IPS-11a (cell line): ENCODE results near the gene PGR.
"Not testable (repeated sequence)": the region's sequence is repeated elsewhere in the genome, so short reads cannot be mapped to it uniquely, and the experiment has no call there.

Experiments
- H3K4me3 ChIP-seq: one replicate; pipeline ENCODE4 v1.5.1; 2013; ENCODE audit warnings: low read depth, low read length, control low read depth

PGR gene

DNA sequence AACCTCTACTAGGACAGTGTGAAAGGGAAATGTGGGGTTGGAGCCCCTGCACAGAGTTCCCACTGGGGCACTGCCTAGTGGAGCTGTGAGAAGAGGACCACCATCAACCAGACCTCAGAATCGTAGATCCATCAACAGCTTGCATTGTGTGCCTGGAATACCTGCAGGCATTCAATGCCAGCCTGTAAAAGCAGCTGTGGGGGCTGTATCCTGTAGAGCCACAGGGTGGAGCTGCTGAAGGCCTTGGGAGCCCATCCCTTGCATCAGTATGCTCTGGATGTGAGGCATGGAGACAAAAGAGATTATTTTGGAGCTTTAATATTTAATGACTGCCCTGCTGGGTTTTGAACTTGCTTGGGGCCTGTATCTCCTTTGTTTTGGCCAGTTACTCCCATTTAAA, 46.3 kb downstream of the PGR start:
- H3K4me3 ChIP-seq, result no peak overlapping the region

DNA sequence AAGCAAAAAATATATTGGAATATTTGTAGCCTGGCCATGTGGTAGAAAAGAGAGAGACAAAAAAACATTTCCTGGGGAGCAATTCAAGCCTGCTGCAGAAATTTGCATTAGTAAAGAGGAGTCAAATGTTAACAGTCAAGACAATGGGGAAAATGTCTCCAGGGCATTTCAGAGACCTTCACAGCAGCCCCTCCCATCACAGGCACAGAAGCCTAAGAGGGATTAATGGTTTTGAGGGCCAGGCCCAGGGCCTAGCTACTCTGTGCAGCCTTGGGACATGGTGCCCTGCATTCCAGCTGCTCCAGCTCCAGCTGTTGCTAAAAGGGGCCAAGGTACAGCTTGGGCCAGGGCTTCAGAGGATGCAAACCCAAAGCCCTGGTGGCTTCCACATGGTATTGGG, 46.8 kb downstream of the PGR start:
- H3K4me3 ChIP-seq, result no peak overlapping the region

DNA sequence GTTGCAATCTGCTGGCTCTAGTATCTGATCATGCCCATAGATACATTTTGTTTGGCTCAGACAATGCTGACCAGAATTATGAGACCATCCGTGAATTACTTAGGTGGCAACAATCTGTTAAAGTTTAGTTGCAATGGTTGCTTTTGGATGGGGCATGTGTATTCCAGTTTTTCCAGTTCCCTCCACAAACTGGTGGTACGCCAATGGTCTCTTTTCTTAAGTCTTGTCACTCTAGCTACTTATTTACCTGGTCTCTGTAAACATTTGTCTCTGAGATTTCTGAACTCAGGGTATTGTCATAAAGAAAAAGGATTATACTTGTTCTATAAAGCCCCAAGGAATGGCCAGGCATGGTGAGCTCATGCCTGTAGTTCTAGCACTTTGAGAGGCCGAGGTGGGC, 65.9 kb downstream of the PGR start:
- no peak overlapping the region for H3K4me3 ChIP-seq

DNA sequence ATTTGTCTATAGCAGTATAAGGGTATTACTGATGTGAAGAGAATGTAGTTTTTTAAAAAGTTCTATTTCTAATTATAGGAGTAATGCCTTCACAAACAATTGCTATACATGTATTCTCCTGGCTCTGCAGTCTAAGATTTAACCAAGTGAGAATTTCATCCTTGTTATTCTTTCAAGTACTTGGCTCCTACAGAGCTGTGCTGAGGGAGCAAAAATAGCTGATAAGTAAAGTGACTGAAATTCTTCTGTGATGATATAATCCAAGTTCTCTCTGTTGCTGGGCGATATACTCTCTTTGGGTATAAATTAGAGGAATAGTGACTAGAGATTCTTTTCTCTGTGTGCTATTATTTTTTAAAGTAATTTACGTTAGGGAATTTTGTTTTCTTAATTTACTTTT, 68.0 kb downstream of the PGR start:
- no peak overlapping the region for H3K4me3 ChIP-seq

DNA sequence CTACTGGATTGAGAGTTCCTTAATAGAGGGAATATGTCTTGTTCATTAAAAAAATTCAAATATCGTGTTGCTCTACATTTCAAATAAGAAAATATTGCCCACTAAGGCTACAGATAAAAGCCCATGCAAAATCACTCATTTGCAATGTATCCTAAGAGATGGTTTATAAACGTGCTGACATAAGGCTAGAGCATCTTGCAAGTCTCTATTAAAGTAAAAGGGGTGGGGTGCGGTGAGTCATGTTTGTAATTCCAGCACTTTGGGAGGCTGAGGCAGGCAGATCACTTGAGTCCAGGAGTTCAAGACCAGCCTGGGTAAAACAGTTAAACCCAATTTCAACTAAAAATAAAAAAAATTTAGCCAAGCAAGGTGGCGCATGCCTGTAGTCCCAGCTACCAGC, 70.3 kb downstream of the PGR start:
- no peak overlapping the region for H3K4me3 ChIP-seq

DNA sequence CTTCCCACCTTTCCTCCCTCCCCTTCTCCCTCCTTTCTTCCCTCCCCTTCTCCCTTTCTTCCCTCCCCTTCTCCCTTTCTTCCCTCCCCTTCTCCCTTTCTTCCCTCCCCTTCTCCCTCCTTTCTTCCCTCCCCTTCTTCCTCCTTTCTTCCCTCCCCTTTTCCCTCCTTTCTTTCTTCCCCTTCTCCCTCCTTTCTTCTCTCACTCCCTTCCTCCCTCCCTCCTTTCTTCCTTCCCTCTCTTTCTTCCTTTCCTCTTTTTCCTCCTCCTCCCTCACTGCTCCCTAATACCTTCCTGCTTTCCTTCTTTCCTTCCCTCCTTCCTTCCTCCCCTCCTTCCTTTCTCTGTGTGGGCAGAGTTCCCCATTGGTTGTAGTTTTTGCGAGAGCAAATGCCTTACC, 76.1 kb downstream of the PGR start:
- H3K4me3 ChIP-seq, result no peak overlapping the region

DNA sequence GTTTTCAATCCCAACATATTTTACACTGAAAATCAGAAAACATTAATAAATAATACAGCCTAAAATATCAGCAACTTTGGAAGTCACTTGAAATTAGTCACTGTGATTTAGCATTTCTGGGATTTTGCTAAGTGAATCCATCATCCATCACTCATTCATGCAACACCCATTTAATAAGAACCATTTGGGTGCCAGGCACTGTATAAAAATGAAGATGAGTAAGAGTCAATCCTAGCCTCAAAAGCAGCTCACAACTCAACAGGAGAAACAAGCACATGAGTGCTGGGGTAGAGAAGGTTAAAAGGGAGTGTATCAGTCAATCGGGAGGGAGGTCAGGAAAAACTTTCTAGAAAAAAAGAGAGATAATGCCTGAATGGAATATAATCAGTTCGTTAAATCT, 77.9 kb downstream of the PGR start:
- H3K4me3 ChIP-seq, result no peak overlapping the region

DNA sequence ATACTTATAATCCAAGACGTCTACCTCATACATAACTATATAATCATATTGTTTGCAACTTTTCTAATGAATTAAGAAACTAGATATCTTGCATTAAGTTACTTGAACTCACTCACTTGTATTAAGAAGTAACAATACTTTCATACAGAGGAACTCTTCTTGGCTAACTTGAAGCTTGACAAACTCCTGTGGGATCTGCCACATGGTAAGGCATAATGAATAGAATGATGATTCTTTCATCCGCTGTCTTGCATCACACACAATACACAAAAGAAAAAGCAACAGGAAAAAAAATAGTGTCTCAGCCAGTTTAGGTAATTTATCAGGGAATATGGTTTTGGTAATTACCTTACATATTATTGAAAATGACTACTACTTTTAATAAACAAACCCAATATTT, 79.8 kb downstream of the PGR start:
- H3K4me3 ChIP-seq, result no peak overlapping the region

DNA sequence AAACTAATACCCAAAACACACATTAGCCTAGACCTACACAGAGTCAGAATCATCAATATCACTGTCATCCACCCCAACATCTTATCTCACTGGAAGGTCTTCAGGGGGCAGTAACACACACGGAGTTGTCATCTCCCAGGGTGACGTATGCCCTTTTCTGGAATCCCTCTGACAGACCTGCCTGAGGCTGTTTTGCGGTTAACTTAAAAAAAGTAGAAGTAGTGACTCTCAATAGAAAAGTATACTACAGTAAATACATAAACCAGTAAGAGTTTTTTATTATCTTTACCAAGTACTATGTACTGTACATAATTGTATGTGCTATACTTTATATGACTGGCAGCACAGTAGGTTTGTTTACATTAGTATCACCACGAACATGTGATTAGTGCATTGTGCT, 80.5 kb downstream of the PGR start:
- H3K4me3 ChIP-seq, result no peak overlapping the region

DNA sequence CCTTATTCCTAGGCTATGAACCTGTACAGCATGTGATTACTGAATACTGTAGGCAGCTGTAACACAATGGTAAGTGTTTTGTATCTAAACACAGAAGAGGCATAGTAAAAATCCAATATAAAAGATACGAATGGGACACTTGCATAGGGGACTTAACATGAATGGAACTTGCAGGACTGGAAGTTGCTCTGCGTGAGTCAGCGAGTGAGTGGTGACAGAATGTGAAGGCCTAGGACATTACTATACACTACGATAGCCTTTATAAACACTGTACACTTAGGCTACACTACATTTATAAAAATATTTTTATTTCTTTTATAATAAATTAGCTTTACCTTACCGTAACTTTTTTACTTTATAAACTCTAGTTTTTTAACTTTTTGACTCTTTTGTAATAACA, 81.1 kb downstream of the PGR start:
- H3K4me3 ChIP-seq, result no peak overlapping the region

DNA sequence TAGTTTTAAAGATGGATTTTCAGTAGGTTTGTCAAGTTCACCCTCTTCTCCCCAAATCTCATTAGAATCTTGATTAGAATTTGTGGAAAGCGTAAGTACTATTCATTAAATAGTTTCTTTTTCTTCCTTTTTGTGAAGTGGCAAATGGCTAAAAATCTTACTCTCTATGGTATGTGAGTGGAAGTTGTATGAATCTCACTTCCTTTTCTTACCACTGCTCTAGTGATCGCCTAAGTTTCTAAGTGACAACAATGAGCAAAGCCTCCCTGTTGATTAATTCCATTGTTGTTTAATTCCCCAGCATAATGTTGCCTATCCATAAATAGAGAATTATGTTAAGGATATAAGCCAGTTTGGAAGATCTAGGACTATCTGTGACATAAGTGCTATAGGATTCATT, 82.7 kb downstream of the PGR start:
- no peak overlapping the region for H3K4me3 ChIP-seq

DNA sequence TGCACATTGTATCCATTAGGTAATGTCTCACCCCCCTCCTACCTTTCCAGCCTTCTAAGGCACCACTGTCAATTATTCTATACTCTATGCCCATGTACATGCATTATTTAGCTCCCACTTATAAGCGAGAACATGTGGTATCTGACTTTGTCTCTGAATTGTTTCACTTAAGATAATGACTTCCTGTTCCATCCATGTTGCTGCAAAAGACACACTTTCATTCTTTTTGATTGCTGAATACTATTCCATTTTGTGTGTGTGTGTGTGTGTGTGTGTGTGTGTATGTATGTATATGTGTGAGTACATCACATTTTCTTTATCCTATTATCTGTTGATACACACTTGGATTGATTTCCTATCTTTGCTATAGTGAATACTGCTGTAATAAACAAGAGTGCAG, 84.2 kb downstream of the PGR start:
- no peak overlapping the region for H3K4me3 ChIP-seq

DNA sequence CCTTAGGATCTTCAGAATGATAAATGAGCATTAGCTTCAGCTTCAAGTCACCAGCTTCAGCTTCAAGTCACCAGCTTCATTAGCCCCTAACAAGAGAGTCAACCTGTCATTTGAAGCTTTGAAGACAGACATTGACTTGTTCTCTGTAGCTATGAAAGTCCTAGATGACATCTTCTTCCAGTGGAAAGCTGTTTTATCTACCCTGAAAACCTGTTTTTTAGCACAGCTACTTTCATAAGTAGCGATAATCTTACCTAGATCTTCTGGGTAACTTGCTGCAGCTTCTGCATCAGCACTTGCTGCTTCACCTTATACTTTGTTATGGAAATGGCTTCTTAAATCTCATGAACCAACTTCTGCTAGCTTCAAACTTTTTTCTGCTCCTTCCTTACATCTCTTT, 85.7 kb downstream of the PGR start:
- no peak overlapping the region for H3K4me3 ChIP-seq

DNA sequence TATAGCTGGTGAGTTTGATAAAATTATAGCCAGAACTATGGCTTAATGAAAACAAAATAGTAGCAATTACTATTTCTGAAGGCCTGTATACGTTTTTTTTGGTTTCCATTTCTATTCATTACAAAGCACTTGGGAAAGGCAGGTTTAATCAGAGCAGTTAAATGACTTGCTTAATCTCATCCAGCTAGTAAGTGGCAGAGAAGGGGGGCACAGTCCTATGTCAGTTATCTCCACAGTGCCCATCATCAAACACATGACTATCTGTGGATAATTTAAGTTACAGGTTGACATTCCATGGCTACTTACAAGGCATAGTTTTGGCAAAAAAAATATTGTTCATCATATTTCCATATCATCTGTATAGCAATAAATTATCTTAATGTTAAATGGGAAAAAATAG, 93.7 kb downstream of the PGR start:
- H3K4me3 ChIP-seq, result no peak overlapping the region

DNA sequence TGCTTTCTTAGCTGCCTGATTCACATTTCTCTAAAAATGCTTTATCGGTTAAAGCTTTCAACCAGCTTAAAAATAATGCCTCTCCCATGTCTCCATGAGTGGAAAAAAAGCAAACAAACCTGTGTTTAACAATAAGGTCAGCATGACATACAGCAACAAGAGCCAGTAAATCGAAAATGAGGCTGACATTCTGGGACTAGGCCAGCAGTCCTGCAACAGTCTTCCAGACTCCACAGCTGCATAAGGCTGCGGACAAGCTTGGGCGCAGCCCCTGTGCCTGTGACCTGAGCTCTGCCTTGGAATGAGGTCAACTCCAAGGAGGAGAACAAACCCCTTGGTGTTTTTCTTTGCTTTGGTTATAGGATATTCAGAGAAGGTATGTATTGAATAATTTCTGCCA, 95.5 kb downstream of the PGR start:
- no peak overlapping the region for H3K4me3 ChIP-seq

DNA sequence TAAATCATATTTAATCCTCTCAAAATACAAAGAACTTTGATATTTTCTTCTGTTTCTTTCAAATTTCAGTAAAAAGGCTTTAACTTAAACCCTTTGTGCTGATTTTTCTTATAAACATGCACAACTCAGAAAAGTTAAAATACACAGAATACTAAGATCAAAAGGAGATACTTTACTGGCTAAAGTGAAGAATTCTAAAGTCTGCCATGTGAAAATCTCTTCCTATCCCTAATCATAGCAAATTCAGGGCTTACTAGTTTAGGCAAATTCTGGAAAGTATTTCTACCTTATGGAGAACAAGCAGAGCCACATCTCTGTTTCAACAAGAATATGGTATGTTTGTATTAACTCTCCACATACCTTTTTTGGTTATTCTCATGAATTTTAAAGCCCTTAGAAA, 96.6 kb downstream of the PGR start:
- no peak overlapping the region for H3K4me3 ChIP-seq

DNA sequence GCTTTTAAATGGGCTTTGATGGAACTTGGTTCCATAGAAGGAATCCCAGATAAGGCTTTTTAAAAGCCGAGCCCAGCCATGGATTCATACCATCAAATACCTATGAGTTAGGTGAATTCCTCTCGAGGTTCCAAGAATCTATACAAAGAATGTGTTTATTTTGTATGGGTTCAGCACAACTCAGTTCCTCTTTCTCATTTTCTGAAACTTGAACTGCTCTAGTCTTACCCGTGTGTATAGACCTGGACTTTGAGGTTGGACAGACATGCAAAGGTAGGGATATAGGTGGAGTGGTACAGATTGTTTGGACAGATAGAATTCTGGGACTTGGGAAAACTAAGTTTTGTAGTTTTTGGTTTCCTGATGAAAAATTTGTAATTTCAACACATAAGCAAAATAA, 97.9 kb downstream of the PGR start:
- H3K4me3 ChIP-seq, result no peak overlapping the region

DNA sequence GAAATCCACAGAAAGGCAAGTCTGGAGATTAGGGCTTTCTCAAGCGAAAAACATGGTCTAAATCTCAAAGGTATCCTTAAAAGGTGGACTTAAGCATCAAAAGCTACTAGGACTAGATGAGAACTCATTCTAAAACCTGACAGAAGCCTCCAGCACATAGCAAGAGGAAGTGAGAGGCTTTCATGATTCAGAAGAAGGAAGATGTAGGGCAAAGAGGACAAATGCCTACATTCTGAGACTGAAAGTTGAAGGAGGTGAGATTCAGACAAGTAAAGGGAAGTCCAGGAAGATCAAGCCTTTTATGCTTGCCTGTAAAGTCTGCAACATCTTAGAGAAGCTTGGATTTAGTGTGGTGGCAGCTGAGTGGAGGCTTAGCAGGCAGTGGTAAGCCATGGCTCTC, 98.9 kb downstream of the PGR start:
- H3K4me3 ChIP-seq, result no peak overlapping the region

DNA sequence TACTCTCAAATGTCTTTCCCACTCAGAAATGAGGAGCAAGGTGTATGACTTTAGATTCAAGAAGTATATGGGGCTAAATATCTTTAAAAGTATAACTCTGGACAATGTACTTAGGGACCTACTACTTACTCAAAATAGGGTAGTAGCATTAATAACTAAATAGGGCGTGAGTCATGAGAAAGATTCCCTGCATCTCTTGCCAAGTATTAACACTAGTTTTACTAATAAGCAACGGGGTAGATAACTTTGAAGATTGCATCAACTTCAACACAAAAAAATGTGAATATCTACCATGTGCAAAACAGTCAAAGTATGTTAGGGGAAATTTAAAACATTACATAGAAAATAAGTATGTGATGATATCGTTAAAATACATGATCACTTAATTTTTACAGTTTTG, 99.6 kb downstream of the PGR start:
- H3K4me3 ChIP-seq, result no peak overlapping the region

DNA sequence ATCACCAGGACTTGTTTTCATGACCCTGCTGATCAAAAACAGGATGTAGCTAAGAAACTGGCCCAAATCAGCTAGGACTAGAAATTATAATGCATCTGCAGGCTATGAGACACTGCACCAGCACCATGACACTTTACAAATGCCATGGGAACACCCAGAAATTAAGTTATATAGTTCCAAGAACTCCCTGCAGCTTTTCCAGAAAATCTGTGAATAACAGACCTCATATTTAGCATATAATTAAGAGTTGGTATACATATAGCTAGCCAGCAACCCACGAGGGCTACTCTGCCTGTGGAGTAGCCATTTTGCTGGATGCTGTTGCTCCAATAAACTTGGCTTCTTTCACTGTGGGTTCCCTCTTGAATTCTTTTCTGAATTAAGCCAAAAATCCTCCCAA, 101.0 kb downstream of the PGR start:
- H3K4me3 ChIP-seq, result no peak overlapping the region

DNA sequence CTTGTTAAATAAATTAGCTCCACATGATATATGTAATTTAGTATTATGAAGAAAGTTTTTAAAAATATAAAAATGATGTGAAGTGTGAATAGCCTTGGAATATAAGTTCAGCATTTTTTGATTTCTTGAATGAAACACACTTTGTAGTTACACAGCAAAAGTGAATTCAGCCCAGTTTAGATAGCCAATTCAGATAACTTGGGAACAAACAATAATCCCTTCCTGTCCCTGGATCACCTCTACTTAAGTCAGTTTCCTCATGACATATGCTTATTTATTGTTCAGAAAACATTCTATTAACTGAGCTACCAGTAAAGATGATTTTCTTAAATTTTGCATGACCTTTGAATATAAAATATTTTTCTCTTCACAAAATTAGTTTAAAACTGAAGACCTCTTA, 107.4 kb downstream of the PGR start:
- no peak overlapping the region for H3K4me3 ChIP-seq

DNA sequence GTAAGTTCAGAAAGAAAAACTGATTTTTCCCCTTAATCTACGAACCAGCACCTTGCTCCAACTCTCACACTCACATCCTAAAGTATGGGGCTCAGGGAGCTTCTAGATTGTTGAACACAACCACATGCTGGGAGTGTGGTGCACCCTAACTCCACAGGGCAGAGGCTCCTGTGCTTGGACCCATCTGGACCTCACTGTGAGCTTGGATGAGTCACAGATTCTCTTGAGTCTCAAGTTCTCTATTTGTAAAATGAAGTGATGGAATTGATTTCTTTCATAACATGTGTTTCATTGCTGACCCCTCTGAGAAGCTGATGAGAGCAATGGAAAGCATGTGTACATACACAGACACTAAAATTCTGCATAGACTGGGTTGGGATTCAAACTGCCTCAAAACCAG, 109.7 kb downstream of the PGR start:
- no peak overlapping the region for H3K4me3 ChIP-seq

DNA sequence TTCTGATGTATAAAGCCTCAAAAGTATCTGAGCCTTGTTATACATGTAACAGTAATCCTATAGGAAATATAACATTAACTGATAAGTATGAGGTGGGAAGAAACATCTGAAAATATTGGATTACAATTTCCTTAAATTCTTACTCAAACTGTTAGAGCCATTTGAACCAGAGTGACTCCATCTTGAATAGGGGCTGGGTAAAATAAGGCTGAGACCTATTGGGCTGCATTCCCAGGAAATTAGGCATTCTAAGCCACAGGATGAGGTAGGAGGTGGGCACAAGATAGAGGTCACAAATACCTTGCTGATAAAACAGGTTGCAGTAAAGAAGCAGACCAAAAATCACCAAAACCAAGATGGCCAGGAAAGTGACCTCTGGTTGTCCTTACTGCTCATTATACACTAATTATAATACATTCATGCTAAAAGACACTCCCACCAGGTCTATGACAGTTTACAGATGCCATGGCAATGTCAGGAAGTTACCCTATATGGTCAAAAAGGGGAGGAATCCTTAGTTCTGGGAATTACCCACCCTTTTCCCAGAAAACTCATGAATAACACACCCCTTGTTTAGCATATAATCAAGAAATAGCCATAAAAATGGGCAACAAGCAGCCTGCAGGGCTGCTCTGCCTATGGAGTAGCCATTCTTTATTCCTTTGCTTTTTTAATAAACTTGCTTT, 114.9 kb downstream of the PGR start:
- no peak overlapping the region for H3K4me3 ChIP-seq

DNA sequence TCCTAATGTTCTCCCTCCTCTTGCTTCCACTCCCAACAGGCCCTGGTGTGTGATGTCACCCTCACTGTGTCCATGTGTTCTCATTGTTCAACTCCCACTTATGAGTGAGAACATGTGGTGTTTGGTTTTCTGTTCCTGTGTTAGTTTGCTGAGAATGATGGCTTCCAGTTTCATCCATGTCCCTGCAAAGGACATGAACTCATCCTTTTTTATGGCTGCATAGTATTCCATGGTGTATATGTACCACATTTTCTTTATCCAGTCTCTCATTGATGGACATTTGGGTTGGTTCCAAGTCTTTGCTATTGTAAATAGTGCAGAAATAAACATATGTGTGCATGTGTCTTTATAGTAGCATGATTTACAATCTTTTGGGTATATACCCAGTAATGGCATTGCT, 115.9 kb downstream of the PGR start:
- not testable (repeated sequence) for H3K4me3 ChIP-seq
